ENCODE measurements around the gene LARP6. TPM values are rescaled to one million over a fixed set of nuclear protein-coding genes. Genes with fewer than 3 reads are reported as not detected.

LARP6 gene
- total RNA-seq, 1 experiment from 2014 or later = 53.6 TPM

DNA sequence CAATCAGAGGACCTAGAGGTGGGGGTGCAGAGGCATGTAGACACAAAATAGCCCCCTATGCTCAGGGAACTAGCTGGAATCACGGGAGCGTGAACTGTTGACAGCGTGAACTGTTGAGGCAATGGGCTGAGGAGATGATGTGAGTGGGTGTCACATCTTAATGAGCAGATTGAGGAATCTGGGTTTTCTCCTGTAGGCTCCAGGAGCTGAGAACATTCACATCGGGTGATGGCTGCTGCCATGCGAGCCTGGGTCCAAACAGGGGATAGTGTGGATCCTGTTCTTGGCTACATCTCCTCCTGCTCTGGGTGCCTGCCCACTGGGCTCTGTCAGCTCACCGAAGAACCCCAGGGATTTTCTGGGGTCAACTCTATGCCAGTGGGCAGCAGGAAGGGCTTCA is 2.1 kb downstream of the LARP6 start:
- POLR2A ChIA-PET (ENCODE audit: low non-redundant PET) = no interaction called here
- Histone ChIP-seq H3K9me3 (ENCODE audit: low read depth, low read length, poor library complexity, severe bottlenecking) (no peaks in the 10 kb centered on the region), H3K36me3 (ENCODE audit: insufficient read depth, low read length, poor library complexity, severe bottlenecking) (peaks cover 20% of the 10 kb centered on the region), H3K27me3 (replicated peaks; ENCODE audit: insufficient read depth, low read depth, low read length, poor library complexity) (no peaks in the 10 kb centered on the region), H3K4me3 (ENCODE audit: low read depth, low read length, poor library complexity, severe bottlenecking) (no peak overlapping the region), H3K27ac (ENCODE audit: low read depth, low read length, poor library complexity, severe bottlenecking) (no peak overlapping the region), H3K4me1 (ENCODE audit: insufficient read depth, low read length, poor library complexity, severe bottlenecking) (peaks cover 18% of the 10 kb centered on the region)
- BruUV-seq (replicated peaks) = no TSS peak
- intact Hi-C loops (cut with micrococcal nuclease; ENCODE audit: unreplicated experiment) = no loop called here
- TF ChIP-seq EZH2 (IDR thresholded peaks at IDR 0.05; ENCODE audit: borderline replicate concordance, low read depth, low read length, poor library complexity, severe bottlenecking) (no peak), CTCF (conservative IDR thresholded peaks at IDR 0.05; ENCODE audit: low read depth, low read length) (no peak)
- DNase-seq (ENCODE audit: low spot score) = no peak
- CTCF ChIA-PET = interaction anchor here (1.0 kb wide), 1 partner anchor 27 kb away, joined by 4 read pairs; no protein-coding TSS in a partner anchor

DNA sequence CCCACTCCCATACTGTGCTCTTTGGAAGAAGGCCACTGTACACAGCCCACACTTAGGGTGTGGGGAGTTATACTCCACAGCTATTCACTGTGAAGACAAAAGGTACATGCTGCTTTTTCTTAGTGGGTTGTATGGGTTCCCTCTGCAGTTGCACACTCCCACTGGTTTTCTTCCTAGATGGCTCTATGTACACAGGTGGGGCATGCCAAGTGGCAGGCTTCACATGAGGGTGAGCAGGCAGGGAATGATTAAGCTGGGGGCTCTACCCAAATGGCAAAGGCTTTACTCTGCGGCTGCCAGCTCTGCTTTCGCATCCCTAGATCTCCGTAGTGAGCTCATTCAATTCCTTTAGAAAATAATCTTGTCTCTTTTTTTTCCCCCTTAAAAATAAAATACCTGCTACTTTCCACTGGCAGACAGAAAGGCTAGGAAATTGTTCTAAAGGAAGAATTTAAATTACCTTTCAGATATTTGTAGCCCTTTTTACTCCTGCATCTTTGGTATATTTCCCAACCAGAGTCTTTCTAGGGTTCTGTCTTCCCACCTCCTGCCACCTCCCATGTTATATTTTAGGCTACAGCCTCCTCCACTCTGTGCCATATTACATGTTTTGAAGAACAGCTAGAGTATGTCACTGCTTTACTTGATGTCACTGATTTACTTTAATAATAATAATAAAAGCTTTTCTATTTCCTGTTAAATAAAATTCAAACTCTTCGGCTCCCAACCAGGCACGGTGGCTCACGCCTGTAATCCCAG is 8.2 kb downstream of the LARP6 start:
- Histone ChIP-seq H3K4me1 (ENCODE audit: insufficient read depth, low read length, poor library complexity, severe bottlenecking) (no peaks in the 10 kb centered on the region), H3K36me3 (ENCODE audit: insufficient read depth, low read length, poor library complexity, severe bottlenecking) (peaks cover 10% of the 10 kb centered on the region), H3K27me3 (replicated peaks; ENCODE audit: insufficient read depth, low read depth, low read length, poor library complexity) (no peaks in the 10 kb centered on the region), H3K9me3 (ENCODE audit: low read depth, low read length, poor library complexity, severe bottlenecking) (no peaks in the 10 kb centered on the region), H3K4me3 (ENCODE audit: low read depth, low read length, poor library complexity, severe bottlenecking) (no peak overlapping the region), H3K27ac (ENCODE audit: low read depth, low read length, poor library complexity, severe bottlenecking) (no peak overlapping the region)
- no peak for DNase-seq (ENCODE audit: low spot score)
- CTCF ChIA-PET = no interaction called here
- intact Hi-C loops (cut with micrococcal nuclease; ENCODE audit: unreplicated experiment) = no loop called here
- TF ChIP-seq EZH2 (IDR thresholded peaks at IDR 0.05; ENCODE audit: borderline replicate concordance, low read depth, low read length, poor library complexity, severe bottlenecking) (no peak), CTCF (conservative IDR thresholded peaks at IDR 0.05; ENCODE audit: low read depth, low read length) (no peak)
- BruUV-seq (replicated peaks) = no TSS peak
- POLR2A ChIA-PET (ENCODE audit: low non-redundant PET) = no interaction called here

DNA sequence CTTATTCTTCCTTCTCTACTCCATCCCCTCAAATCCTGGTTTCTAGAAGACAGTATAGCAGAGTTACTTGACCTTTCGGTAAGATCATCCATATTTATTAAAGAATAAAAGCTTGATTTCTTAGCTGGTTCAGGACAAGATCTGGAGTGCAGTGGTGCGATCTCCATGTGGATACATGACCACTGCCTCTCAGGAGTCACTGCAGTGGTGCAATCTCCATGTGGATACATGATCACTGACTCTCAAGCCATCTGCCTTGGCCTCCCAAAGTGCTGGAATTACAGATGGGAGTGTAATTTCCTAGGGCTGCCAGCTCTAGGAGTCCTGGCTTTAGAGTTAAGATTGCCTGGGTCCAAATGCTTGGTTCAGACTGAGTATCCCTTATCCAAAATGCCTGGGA is 16.5 kb downstream of the LARP6 start:
- Histone ChIP-seq H3K4me3 (ENCODE audit: low read depth, low read length, poor library complexity, severe bottlenecking) (no peak overlapping the region), H3K36me3 (ENCODE audit: insufficient read depth, low read length, poor library complexity, severe bottlenecking) (peaks cover 18% of the 10 kb centered on the region), H3K27me3 (replicated peaks; ENCODE audit: insufficient read depth, low read depth, low read length, poor library complexity) (no peaks in the 10 kb centered on the region), H3K4me1 (ENCODE audit: insufficient read depth, low read length, poor library complexity, severe bottlenecking) (peaks cover 25% of the 10 kb centered on the region), H3K9me3 (ENCODE audit: low read depth, low read length, poor library complexity, severe bottlenecking) (no peaks in the 10 kb centered on the region), H3K27ac (ENCODE audit: low read depth, low read length, poor library complexity, severe bottlenecking) (no peak overlapping the region)
- DNase-seq (ENCODE audit: low spot score) = no peak
- POLR2A ChIA-PET (ENCODE audit: low non-redundant PET) = no interaction called here
- BruUV-seq (replicated peaks) = no TSS peak
- intact Hi-C loops (cut with micrococcal nuclease; ENCODE audit: unreplicated experiment) = no loop called here
- CTCF ChIA-PET = no interaction called here
- TF ChIP-seq EZH2 (IDR thresholded peaks at IDR 0.05; ENCODE audit: borderline replicate concordance, low read depth, low read length, poor library complexity, severe bottlenecking) (no peak), CTCF (conservative IDR thresholded peaks at IDR 0.05; ENCODE audit: low read depth, low read length) (no peak)

Measured in A673 (cell line).